COLO668 (cell line): ENCODE data around the gene CFAP61.

Source experiments
- DNase-seq: peaks from one replicate; lab custom pipeline; 2025; ENCODE audit not compliant: unreplicated experiment; lab: John Stamatoyannopoulos, UW

CFAP61 gene

GRCh38 chr20:20173254-20173653 is 120.9 kb downstream of the CFAP61 start:
- DNase-seq = no peak

GRCh38 chr20:20174089-20174835 is 121.9 kb downstream of the CFAP61 start:
- no peak for DNase-seq

GRCh38 chr20:20181322-20181721 is 129.0 kb downstream of the CFAP61 start:
- no peak for DNase-seq

GRCh38 chr20:20184149-20184548 is 131.8 kb downstream of the CFAP61 start:
- no peak for DNase-seq

- no peak for DNase-seq
Measured at GRCh38 chr20:20184706-20185105, 132.4 kb downstream of the CFAP61 start.

GRCh38 chr20:20188647-20189046 is 136.3 kb downstream of the CFAP61 start:
- DNase-seq = no peak

GRCh38 chr20:20192366-20192765 is 140.0 kb downstream of the CFAP61 start:
- no peak for DNase-seq

- no peak for DNase-seq
Measured at GRCh38 chr20:20195021-20195705, 142.8 kb downstream of the CFAP61 start.

GRCh38 chr20:20196610-20197009 is 144.3 kb downstream of the CFAP61 start:
- DNase-seq = no peak

- DNase-seq = no peak
Measured at GRCh38 chr20:20198011-20198410, 145.7 kb downstream of the CFAP61 start.

- no peak for DNase-seq
Measured at GRCh38 chr20:20199361-20200160, 147.2 kb downstream of the CFAP61 start.

GRCh38 chr20:20201124-20201523 is 148.8 kb downstream of the CFAP61 start:
- no peak for DNase-seq

GRCh38 chr20:20201639-20202038 is 149.3 kb downstream of the CFAP61 start:
- no peak for DNase-seq

- DNase-seq = no peak
Measured at GRCh38 chr20:20202768-20203167, 150.4 kb downstream of the CFAP61 start.

- no peak for DNase-seq
Measured at GRCh38 chr20:20203784-20204183, 151.5 kb downstream of the CFAP61 start.

- DNase-seq = peak; percentile 73
Measured at GRCh38 chr20:20204256-20204655, 151.9 kb downstream of the CFAP61 start.

GRCh38 chr20:20205141-20205861 is 153.0 kb downstream of the CFAP61 start:
- DNase-seq = no peak

GRCh38 chr20:20205862-20206236 is 153.5 kb downstream of the CFAP61 start:
- DNase-seq = no peak

GRCh38 chr20:20206788-20207187 is 154.5 kb downstream of the CFAP61 start:
- DNase-seq = no peak

GRCh38 chr20:20207291-20207690 is 155.0 kb downstream of the CFAP61 start:
- peak; percentile 57 for DNase-seq

GRCh38 chr20:20207872-20208271 is 155.5 kb downstream of the CFAP61 start:
- DNase-seq = no peak
